Type B pancreatic cell (in vitro differentiated cells): ENCODE data around the gene CROCC2. TPM values are rescaled to one million over a fixed set of nuclear protein-coding genes. Genes with fewer than 3 reads are reported as not detected.

Experiments
- DNase-seq: peaks from one replicate; pipeline ENCODE4 v3.0.0; 2021; ENCODE audit warnings: mixed read lengths; ENCODE audit not compliant: unreplicated experiment; ENCODE audit errors: extremely low spot score
- H3K27ac Mint-ChIP-seq: 2 replicates; pipeline ENCODE4 v1.8.0; 2021; ENCODE audit warnings: mild to moderate bottlenecking, mixed read lengths
- H3K27me3 Mint-ChIP-seq: 2 replicates; pipeline ENCODE4 v1.8.0; 2021; ENCODE audit warnings: mixed read lengths
- H3K36me3 Mint-ChIP-seq: 2 replicates; pipeline ENCODE4 v1.8.0; 2021; ENCODE audit warnings: mixed read lengths
- H3K4me1 Mint-ChIP-seq: one replicate; pipeline ENCODE4 v1.8.0; 2021; ENCODE audit warnings: mixed read lengths; ENCODE audit not compliant: unreplicated experiment
- H3K4me3 Mint-ChIP-seq: 2 replicates; pipeline ENCODE4 v1.8.0; 2021; ENCODE audit warnings: mild to moderate bottlenecking, mixed read lengths
- H3K9me3 Mint-ChIP-seq: 2 replicates; pipeline ENCODE4 v1.8.0; 2021; ENCODE audit warnings: mixed read lengths
- total RNA-seq: library from RNA; stranded (reverse); gene quantifications from 2 replicates; pipeline ENCODE4 v1.2.1, GENCODE V29; 2021; ENCODE audit warnings: low replicate concordance
- TF ChIP-seq, protein P1 (sequence below): fragments of 200-600 bp; sonication (generic); conservative IDR thresholded peaks from 2 replicates; pipeline ENCODE4 v1.5.0; 2021; ENCODE audit warnings: antibody characterized with exemption, mild to moderate bottlenecking

CROCC2 gene
- total RNA-seq, 1 donor from 2014 or later: 0.68 TPM

- TF ChIP-seq, protein P1, sequence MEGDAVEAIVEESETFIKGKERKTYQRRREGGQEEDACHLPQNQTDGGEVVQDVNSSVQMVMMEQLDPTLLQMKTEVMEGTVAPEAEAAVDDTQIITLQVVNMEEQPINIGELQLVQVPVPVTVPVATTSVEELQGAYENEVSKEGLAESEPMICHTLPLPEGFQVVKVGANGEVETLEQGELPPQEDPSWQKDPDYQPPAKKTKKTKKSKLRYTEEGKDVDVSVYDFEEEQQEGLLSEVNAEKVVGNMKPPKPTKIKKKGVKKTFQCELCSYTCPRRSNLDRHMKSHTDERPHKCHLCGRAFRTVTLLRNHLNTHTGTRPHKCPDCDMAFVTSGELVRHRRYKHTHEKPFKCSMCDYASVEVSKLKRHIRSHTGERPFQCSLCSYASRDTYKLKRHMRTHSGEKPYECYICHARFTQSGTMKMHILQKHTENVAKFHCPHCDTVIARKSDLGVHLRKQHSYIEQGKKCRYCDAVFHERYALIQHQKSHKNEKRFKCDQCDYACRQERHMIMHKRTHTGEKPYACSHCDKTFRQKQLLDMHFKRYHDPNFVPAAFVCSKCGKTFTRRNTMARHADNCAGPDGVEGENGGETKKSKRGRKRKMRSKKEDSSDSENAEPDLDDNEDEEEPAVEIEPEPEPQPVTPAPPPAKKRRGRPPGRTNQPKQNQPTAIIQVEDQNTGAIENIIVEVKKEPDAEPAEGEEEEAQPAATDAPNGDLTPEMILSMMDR: no peak
- H3K27me3 Mint-ChIP-seq: no peaks in the 10 kb centered on the region
- peak; percentile 51 for DNase-seq
- peaks cover 24% of the 10 kb centered on the region for H3K36me3 Mint-ChIP-seq
- no peak overlapping the region for H3K27ac Mint-ChIP-seq
- H3K4me1 Mint-ChIP-seq: no peaks in the 10 kb centered on the region
- no peak overlapping the region for H3K4me3 Mint-ChIP-seq
- peaks cover 13% of the 10 kb centered on the region for H3K9me3 Mint-ChIP-seq
Observed at GRCh38 chr2:241019441-241020139, 113.5 kb downstream of the CROCC2 start.

- peak; percentile 53 for DNase-seq
- peaks cover 21% of the 10 kb centered on the region for H3K36me3 Mint-ChIP-seq
- H3K27ac Mint-ChIP-seq: no peak overlapping the region
- H3K4me1 Mint-ChIP-seq: no peaks in the 10 kb centered on the region
- H3K27me3 Mint-ChIP-seq: no peaks in the 10 kb centered on the region
- TF ChIP-seq, protein P1: no peak
- no peak overlapping the region for H3K4me3 Mint-ChIP-seq
- peaks cover 13% of the 10 kb centered on the region for H3K9me3 Mint-ChIP-seq
Observed at GRCh38 chr2:241020201-241020600, 114.1 kb downstream of the CROCC2 start.

- TF ChIP-seq, protein P1: no peak
- DNase-seq: no peak
- Mint-ChIP-seq H3K9me3 (peaks cover 17% of the 10 kb centered on the region), H3K36me3 (peaks cover 19% of the 10 kb centered on the region), H3K27me3 (no peaks in the 10 kb centered on the region), H3K4me1 (no peaks in the 10 kb centered on the region), H3K27ac (no peak overlapping the region), H3K4me3 (no peak overlapping the region)
Observed at GRCh38 chr2:241020629-241021190, 114.6 kb downstream of the CROCC2 start.

GRCh38 chr2:241025639-241026038 is 119.5 kb downstream of the CROCC2 start:
- no peaks in the 10 kb centered on the region for H3K27me3 Mint-ChIP-seq
- H3K36me3 Mint-ChIP-seq: peaks cover 30% of the 10 kb centered on the region
- TF ChIP-seq, protein P1: no peak
- H3K27ac Mint-ChIP-seq: no peak overlapping the region
- peaks cover 18% of the 10 kb centered on the region for H3K9me3 Mint-ChIP-seq
- H3K4me3 Mint-ChIP-seq: no peak overlapping the region
- H3K4me1 Mint-ChIP-seq: no peaks in the 10 kb centered on the region
- DNase-seq: no peak

DNA sequence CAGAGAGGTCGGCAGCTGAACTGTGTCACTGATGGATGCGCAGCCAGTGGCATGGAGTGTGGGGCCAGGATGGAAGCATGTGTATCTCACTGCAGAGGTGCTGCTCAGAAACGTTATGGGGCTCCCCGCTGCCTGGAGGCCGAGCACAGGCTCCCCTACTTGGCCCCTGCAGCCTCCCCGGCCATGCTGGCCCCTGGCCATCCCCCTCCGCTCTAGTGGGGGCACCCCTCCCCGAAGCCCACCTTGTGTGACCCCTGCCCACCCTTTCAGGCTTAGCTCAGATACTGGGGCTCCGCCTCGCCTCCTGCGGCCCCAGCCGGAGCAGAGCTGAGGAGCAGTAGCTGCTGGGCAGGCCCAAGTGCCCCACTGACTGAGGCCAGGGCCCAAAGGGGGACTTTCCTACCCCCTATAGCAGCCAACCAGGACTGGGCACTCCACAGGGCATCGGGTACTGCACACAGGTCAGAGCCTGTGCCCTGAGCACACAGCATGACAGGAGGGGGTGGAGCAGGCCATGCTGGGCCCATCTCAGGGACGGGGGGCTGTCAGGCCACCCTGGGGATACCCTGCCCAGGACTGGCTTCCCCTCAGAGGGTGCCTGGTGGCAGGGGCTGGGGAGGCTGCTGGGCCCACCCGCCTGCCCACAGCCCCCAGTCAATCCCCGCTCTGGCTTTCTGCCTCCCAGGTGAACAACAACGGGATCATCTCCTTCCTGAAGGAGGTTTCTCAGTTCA is 123.6 kb downstream of the CROCC2 start:
- Mint-ChIP-seq H3K4me1 (peaks cover 4% of the 10 kb centered on the region), H3K9me3 (peaks cover 5% of the 10 kb centered on the region), H3K27me3 (peaks cover 11% of the 10 kb centered on the region), H3K36me3 (peaks cover 28% of the 10 kb centered on the region), H3K4me3 (no peak overlapping the region), H3K27ac (no peak overlapping the region)
- peak; percentile 69 for DNase-seq
- TF ChIP-seq, protein P1: no peak
